Globus pallidus (tissue), 1 donor: Measurements from ENCODE around the gene OLIG1.

Experiments
- DNase-seq: peaks from one replicate; pipeline ENCODE4 v3.0.0-alpha.2; 2015; ENCODE audit warnings: low spot score

Gene OLIG1

DNA sequence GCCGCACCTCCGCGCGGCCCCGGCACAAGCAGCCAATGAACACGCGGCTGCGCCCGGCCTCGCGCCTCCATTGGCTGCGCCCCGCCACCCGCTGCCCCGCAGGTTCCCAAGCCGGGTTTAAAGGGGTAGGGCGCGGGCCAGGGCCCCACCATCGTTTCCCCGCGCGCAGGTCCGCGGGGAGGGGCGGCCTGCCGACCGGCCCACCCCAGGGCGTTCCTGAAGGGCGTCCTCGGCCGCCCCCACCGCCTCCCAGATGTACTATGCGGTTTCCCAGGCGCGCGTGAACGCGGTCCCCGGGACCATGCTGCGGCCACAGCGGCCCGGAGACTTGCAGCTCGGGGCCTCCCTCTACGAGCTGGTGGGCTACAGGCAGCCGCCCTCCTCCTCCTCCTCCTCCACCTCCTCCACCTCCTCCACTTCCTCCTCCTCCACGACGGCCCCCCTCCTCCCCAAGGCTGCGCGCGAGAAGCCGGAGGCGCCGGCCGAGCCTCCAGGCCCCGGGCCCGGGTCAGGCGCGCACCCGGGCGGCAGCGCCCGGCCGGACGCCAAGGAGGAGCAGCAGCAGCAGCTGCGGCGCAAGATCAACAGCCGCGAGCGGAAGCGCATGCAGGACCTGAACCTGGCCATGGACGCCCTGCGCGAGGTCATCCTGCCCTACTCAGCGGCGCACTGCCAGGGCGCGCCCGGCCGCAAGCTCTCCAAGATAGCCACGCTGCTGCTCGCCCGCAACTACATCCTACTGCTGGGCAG is at the start of gene OLIG1:
Gene OLIG1 (plus strand): TSS at position 148 of the 750 bp plus-strand sequence. CDS start 106 bp downstream, at position 254.
- DNase-seq = peak; percentile 86

DNA sequence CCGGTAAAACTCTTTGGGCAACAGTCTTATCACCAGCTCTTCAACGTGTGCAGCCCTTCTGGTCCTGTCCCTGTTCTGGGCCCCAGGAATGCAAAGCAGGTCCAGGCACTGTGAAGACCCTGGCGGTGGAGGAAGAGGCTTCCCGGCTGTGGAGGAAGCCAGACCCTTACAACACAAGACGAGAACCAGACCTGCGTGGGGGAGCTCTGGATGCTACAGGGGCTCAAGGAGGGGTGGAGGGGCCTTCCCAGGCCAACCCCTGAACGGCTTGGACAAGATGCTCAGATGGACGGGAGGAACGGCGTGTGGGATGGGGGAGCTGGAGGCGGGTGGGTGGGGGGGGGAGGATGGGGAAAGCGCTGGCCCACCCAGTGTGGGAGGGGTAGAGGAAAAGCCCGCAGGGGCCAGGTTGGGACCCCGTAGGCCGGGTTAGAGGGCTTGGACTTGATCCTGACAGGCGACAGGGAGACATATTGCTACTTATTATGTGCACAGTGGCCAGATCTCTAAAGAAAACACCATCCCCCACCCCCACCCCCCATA is 49.3 kb upstream of the OLIG1 start:
- no peak for DNase-seq

GRCh38 chr21:33021150-33021549 is 48.8 kb upstream of the OLIG1 start:
- DNase-seq = no peak

DNA sequence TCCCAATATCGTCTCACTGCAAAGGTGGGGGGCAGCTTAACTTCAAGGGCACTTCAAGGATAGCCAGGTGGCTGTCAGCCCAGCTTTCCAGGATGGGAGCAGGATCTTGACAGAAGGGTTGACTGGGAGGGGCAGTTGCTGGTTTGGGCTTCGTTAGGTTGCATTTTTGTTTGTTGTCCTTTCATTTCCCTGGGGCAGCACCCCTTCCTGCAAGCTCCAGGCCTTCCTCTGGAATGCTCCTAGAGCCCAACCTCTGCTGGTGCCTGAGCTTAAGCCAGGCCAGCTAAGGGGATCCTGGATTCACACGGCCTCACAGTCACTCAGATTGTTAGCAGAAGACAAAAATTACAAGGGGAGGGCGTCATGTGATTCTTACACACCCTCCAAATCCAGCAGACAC is 48.3 kb upstream of the OLIG1 start:
- no peak for DNase-seq

DNA sequence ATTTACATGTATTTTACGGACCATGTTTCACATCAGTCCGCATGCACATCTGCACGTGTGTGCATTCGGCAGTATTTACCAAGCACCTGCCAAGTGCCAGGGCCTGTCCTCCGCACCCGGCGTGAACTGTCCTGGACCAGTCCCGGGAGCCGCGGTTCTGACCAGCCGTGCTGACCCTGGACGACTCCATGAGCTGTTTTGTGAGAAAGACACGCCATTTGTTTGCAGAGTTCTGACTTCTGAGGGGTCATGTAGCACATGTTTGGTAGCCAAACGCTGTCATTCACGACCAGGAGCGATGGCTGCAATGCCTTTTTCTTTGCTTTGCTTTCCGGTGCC is 47.5 kb upstream of the OLIG1 start:
- peak; percentile 41 for DNase-seq

- DNase-seq = no peak
Measured at GRCh38 chr21:33022828-33023573, 46.9 kb upstream of the OLIG1 start.

GRCh38 chr21:33023574-33024200 is 46.3 kb upstream of the OLIG1 start:
- DNase-seq = peak; percentile 62

DNA sequence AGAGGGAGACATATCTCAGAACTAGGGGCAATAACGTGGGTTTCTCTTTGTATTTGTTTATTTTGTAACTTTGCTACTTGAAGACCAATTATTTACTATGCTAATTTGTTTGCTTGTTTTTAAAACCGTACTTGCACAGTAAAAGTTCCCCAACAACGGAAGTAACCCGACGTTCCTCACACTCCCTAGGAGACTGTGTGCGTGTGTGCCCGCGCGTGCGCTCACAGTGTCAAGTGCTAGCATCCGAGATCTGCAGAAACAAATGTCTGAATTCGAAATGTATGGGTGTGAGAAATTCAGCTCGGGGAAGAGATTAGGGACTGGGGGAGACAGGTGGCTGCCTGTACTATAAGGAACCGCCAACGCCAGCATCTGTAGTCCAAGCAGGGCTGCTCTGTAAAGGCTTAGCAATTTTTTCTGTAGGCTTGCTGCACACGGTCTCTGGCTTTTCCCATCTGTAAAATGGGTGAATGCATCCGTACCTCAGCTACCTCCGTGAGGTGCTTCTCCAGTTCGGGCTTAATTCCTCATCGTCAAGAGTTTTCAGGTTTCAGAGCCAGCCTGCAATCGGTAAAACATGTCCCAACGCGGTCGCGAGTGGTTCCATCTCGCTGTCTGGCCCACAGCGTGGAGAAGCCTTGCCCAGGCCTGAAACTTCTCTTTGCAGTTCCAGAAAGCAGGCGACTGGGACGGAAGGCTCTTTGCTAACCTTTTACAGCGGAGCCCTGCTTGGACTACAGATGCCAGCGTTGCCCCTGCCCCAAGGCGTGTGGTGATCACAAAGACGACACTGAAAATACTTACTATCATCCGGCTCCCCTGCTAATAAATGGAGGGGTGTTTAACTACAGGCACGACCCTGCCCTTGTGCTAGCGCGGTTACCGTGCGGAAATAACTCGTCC is 45.5 kb upstream of the OLIG1 start:
- peak; percentile 52 for DNase-seq

GRCh38 chr21:33025106-33025488 is 44.8 kb upstream of the OLIG1 start:
- peak; percentile 86 for DNase-seq

DNA sequence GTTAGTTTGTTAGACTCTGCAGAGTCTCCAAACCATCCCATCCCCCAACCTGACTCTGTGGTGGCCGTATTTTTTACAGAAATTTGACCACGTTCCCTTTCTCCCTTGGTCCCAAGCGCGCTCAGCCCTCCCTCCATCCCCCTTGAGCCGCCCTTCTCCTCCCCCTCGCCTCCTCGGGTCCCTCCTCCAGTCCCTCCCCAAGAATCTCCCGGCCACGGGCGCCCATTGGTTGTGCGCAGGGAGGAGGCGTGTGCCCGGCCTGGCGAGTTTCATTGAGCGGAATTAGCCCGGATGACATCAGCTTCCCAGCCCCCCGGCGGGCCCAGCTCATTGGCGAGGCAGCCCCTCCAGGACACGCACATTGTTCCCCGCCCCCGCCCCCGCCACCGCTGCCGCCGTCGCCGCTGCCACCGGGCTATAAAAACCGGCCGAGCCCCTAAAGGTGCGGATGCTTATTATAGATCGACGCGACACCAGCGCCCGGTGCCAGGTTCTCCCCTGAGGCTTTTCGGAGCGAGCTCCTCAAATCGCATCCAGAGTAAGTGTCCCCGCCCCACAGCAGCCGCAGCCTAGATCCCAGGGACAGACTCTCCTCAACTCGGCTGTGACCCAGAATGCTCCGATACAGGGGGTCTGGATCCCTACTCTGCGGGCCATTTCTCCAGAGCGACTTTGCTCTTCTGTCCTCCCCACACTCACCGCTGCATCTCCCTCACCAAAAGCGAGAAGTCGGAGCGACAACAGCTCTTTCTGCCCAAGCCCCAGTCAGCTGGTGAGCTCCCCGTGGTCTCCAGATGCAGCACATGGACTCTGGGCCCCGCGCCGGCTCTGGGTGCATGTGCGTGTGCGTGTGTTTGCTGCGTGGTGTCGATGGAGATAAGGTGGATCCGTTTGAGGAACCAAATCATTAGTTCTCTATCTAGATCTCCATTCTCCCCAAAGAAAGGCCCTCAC is 44.2 kb upstream of the OLIG1 start, which contains the start of gene OLIG2:
Gene OLIG2 (plus strand): TSS at position 447 of the 954 bp plus-strand sequence. CDS start 928 bp downstream, outside the sequence.
- DNase-seq = peak; percentile 99

DNA sequence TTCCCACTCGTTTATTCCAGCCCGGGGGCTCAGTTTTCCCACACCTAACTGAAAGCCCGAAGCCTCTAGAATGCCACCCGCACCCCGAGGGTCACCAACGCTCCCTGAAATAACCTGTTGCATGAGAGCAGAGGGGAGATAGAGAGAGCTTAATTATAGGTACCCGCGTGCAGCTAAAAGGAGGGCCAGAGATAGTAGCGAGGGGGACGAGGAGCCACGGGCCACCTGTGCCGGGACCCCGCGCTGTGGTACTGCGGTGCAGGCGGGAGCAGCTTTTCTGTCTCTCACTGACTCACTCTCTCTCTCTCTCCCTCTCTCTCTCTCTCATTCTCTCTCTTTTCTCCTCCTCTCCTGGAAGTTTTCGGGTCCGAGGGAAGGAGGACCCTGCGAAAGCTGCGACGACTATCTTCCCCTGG is 43.5 kb upstream of the OLIG1 start:
- no peak for DNase-seq

GRCh38 chr21:33026878-33027400 is 43.0 kb upstream of the OLIG1 start:
- DNase-seq = peak; percentile 43

GRCh38 chr21:33027401-33028286 is 42.3 kb upstream of the OLIG1 start:
- DNase-seq = no peak

DNA sequence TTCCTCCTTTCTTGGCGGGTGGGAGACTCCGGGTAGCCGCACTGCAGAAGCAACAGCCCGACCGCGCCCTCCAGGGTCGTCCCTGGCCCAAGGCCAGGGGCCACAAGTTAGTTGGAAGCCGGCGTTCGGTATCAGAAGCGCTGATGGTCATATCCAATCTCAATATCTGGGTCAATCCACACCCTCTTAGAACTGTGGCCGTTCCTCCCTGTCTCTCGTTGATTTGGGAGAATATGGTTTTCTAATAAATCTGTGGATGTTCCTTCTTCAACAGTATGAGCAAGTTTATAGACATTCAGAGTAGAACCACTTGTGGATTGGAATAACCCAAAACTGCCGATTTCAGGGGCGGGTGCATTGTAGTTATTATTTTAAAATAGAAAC is 41.7 kb upstream of the OLIG1 start:
- DNase-seq = no peak

DNA sequence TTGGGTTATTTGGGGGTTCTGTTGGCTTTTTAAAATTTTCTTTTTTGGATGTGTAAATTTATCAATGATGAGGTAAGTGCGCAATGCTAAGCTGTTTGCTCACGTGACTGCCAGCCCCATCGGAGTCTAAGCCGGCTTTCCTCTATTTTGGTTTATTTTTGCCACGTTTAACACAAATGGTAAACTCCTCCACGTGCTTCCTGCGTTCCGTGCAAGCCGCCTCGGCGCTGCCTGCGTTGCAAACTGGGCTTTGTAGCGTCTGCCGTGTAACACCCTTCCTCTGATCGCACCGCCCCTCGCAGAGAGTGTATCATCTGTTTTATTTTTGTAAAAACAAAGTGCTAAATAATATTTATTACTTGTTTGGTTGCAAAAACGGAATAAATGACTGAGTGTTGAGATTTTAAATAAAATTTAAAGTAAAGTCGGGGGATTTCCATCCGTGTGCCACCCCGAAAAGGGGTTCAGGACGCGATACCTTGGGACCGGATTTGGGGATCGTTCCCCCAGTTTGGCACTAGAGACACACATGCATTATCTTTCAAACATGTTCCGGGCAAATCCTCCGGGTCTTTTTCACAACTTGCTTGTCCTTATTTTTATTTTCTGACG is 41.1 kb upstream of the OLIG1 start:
- peak; percentile 42 for DNase-seq

DNA sequence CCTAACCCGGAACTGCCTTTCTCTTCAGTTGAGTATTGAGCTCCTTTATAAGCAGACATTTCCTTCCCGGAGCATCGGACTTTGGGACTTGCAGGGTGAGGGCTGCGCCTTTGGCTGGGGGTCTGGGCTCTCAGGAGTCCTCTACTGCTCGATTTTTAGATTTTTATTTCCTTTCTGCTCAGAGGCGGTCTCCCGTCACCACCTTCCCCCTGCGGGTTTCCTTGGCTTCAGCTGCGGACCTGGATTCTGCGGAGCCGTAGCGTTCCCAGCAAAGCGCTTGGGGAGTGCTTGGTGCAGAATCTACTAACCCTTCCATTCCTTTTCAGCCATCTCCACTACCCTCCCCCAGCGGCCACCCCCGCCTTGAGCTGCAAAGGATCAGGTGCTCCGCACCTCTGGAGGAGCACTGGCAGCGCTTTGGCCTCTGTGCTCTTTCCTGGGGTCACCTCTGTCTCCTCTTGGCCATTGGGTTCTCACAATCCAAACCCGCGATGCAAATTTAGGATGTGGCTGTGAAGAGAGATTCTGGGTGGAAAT is 40.5 kb upstream of the OLIG1 start:
- DNase-seq = peak; percentile 35

DNA sequence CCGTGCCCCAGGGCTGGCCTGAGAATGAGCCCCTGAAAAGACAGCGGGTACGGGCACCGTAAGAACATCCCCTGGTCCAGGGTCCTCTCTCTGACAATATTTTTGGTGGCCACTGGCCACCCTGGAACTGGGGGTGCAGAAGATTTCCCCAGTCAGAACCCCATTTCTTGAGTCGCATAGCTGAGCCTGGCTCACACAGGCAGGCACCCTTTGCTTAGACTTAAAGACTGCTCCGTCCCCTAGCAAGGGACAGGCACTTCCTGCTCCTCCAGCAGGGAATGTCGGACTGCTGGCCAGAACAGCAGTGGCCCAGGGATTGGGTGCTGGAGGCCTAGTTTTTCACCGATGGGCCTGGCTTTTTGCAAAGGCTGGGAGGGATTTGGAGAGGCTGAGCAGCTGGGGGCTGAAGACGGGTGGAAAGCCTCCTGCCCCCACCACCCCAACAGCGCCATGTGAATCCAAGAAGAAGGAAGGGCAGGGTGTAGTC is 39.9 kb upstream of the OLIG1 start:
- DNase-seq = peak; percentile 54

DNA sequence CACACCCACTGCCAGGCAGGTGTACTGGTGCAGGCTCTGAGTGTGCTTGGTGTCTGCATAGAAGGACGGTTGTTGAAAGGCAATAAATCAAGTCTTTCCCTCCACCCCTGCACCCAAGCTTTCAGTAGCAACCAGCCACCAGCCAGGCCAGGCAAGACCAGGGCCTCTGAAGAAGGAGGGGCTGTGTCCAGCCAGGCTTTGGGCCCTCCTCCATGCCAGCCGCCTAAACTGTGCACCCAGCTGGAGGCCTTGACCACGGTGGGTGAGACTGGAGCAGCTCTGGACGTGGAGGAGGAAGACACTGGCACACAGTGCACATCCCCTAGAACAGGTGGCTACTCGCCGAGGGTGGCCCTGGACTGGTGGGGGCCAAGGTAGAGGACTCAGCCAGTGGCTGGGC is 39.3 kb upstream of the OLIG1 start:
- peak; percentile 53 for DNase-seq
